Gastroesophageal sphincter (tissue), 3 donors: Measurements from ENCODE around the gene MRPS30.

Experiments used
- CTCF ChIP-seq, 4 experiments: fragments of 200-600 bp in 2 of 4; fragments of 450-650 bp in 2 of 4; sonication (generic) in 1 of 4; IDR thresholded peaks; one replicate each; pipeline ENCODE4 v1.5.1; 2017 to 2019; ENCODE audit warnings: antibody characterized with exemption in 4 of 4, mild to moderate bottlenecking in 2 of 4, moderate library complexity in 2 of 4
- POLR2A ChIP-seq, 2 donors: fragments of 450-650 bp; IDR thresholded peaks; one replicate each; pipeline ENCODE4 v1.6.1; 2017; ENCODE audit warnings: antibody characterized with exemption in 2 of 2, mild to moderate bottlenecking in 2 of 2, moderate library complexity in 1 of 2
- POLR2AphosphoS5 ChIP-seq: sonication (generic); formaldehyde crosslinking; IDR thresholded peaks from one replicate; pipeline ENCODE4 v1.6.1; 2017; ENCODE audit warnings: antibody characterized with exemption

GRCh38 chr5:44807269-44807668 is 1.5 kb upstream of the MRPS30 start:
- TF ChIP-seq POLR2AphosphoS5 (no peak), CTCF (IDR thresholded peaks at IDR 0.05) (no peak), POLR2A (IDR thresholded peaks at IDR 0.05) (no peak)
